Kidney (tissue), 14 donors: ENCODE data around the gene GZMM. TPM values are rescaled to one million over a fixed set of nuclear protein-coding genes. Genes with fewer than 3 reads are reported as not detected.

Experiments
- DNase-seq, 5 donors: peaks; one replicate each; pipeline ENCODE4 v3.0.0-alpha.2; 2013 to 2020
- FAIRE-seq: peaks from 2 replicates; lab custom pipeline; 2012; peaks lifted over from hg19 to GRCh38; lab: Jason Lieb, UNC
- H3K27ac ChIP-seq, 2 donors: one replicate each; pipeline ENCODE4 v1.7.0; 2013; ENCODE audit warnings: low read depth in 2 of 2, low read length in 2 of 2, inconsistent platforms in 1 of 2
- H3K27me3 ChIP-seq: one replicate; pipeline ENCODE4 v1.7.1; 2013; ENCODE audit warnings: low read length, inconsistent platforms; ENCODE audit not compliant: control insufficient read depth, insufficient read depth
- H3K36me3 ChIP-seq, 3 donors: one replicate each; pipeline versions ENCODE4 v1.7.0 to v1.7.1; 2013; ENCODE audit warnings: low read length in 3 of 3, control low read depth in 1 of 3, inconsistent platforms in 1 of 3; ENCODE audit not compliant: insufficient read depth in 3 of 3, control insufficient read depth in 2 of 3
- H3K4me1 ChIP-seq, 3 donors: one replicate each; pipeline versions ENCODE4 v1.7.0 to v1.7.1; 2013; ENCODE audit warnings: low read length in 3 of 3, inconsistent platforms in 1 of 3, low read depth in 1 of 3; ENCODE audit not compliant: control insufficient read depth in 2 of 3, insufficient read depth in 2 of 3
- H3K4me3 ChIP-seq, 3 donors: one replicate each; pipeline versions ENCODE4 v1.7.0 to v1.8.1; 2013; ENCODE audit warnings: low read length in 3 of 3, control low read depth in 1 of 3, inconsistent platforms in 1 of 3
- H3K9ac ChIP-seq, 3 donors: one replicate each; pipeline versions ENCODE4 v1.7.0 to v1.7.1; 2013; ENCODE audit warnings: low read length in 3 of 3, control low read depth in 1 of 3, inconsistent platforms in 1 of 3
- H3K9me3 ChIP-seq, 3 donors: one replicate each; pipeline versions ENCODE4 v1.7.0 to v1.7.1; 2013; ENCODE audit warnings: low read length in 3 of 3, control low read depth in 1 of 3, inconsistent platforms in 1 of 3; ENCODE audit not compliant: control insufficient read depth in 2 of 3, insufficient read depth in 1 of 3
- CTCF ChIP-seq: IDR thresholded peaks from 3 replicates; pipeline ENCODE4 v1.5.1; 2012; ENCODE audit warnings: mild to moderate bottlenecking, moderate library complexity, borderline replicate concordance; ENCODE audit not compliant: insufficient read depth; ENCODE audit errors: extremely low read depth
- intact Hi-C: fragments of 100-400 bp; cut with DNase I; formaldehyde crosslinking; loops from one replicate; pipeline ENCODE4 v1.11.1; 2022
- polyA plus RNA-seq: library from polyadenylated mRNA; stranded (reverse); fragments of 350-450 nt; fragmentation: Illumina TruSeq; extraction: RNeasy Lipid Tissue Mini Kit (QIAGEN cat#74804); gene quantifications from one replicate; pipeline ENCODE4 v1.2.3, GENCODE V29; 2014; ENCODE audit warnings: low read depth, low replicate concordance; ENCODE audit not compliant: insufficient read depth
- total RNA-seq: library from RNA; stranded (reverse); fragmentation: NEBNext Ultra II Directional; extraction: Animal tissue kit (Norgen Biotek cat#: 25700); gene quantifications from one replicate; pipeline ENCODE4 v1.2.1, GENCODE V29; 2021
- donor health status: control.
- donor health status: control.
- donor health status: control.
- donor health status: control.
- donor health status: control.
- donor health status: DM: yes; HTN: yes; CAD: no.
- donor health status: Normal renal cell carcinoma (clear cell type).

The GZMM gene
- total and polyA plus RNA-seq, 2 donors from 2014 or later: 2.8 TPM; not detected in 1

GRCh38 chr19:593505-593904 lies 49.7 kb downstream of the GZMM start:
- no peak overlapping the region for H3K4me3 ChIP-seq
- DNase-seq (no peak), FAIRE-seq (no peak)
- no peaks in the 10 kb centered on the region for H3K9me3 ChIP-seq
- H3K4me1 ChIP-seq: peaks cover 0 to 2% (median 0%) of the 10 kb centered on the region in 3 donors
- H3K9ac ChIP-seq: no peak overlapping the region
- no peak for TF ChIP-seq CTCF
- H3K27ac ChIP-seq: no peak overlapping the region
- intact Hi-C loops: no loop called here
- no peaks in the 10 kb centered on the region for H3K27me3 ChIP-seq
- no peaks in the 10 kb centered on the region for H3K36me3 ChIP-seq

- DNase-seq (no peak), FAIRE-seq (no peak)
- Histone ChIP-seq H3K9me3 (no peaks in the 10 kb centered on the region), H3K27ac (no peak overlapping the region), H3K36me3 (no peaks in the 10 kb centered on the region), H3K27me3 (no peaks in the 10 kb centered on the region), H3K4me1 (no peaks in the 10 kb centered on the region), H3K9ac (no peak overlapping the region), H3K4me3 (no peak overlapping the region)
- intact Hi-C loops: no loop called here
- no peak for TF ChIP-seq CTCF
Measured at GRCh38 chr19:594265-594870, 50.5 kb downstream of the GZMM start.

GRCh38 chr19:595326-596262 lies 51.7 kb downstream of the GZMM start:
- DNase-seq: no peak

More at GRCh38 chr19:595326-596262, 51.7 kb downstream of the GZMM start:
- no peaks in the 10 kb centered on the region for H3K4me1 ChIP-seq
- H3K36me3 ChIP-seq: no peaks in the 10 kb centered on the region
- FAIRE-seq: no peak
- no peak overlapping the region for H3K9ac ChIP-seq
- H3K27ac ChIP-seq: no peak overlapping the region
- intact Hi-C loops: no loop called here
- H3K27me3 ChIP-seq: no peaks in the 10 kb centered on the region
- TF ChIP-seq CTCF: no peak
- H3K4me3 ChIP-seq: no peak overlapping the region
- no peaks in the 10 kb centered on the region for H3K9me3 ChIP-seq
